GM10266 (cell line): ENCODE data around the gene GATAD2B.
"Not testable (repeated sequence)": the region's sequence is repeated elsewhere in the genome, so short reads cannot be mapped to it uniquely, and the experiment has no call there.

Experiments used
- DNase-seq: peaks from one replicate; pipeline ENCODE4 v3.0.0; 2012; ENCODE audit errors: extremely low spot score
- TF ChIP-seq, protein P1 (sequence below): IDR thresholded peaks from 2 replicates; pipeline ENCODE4 v1.5.1; 2012; ENCODE audit warnings: mild to moderate bottlenecking, low read depth; ENCODE audit not compliant: control insufficient read depth, insufficient read depth; ENCODE audit errors: missing control alignments

The GATAD2B gene

DNA sequence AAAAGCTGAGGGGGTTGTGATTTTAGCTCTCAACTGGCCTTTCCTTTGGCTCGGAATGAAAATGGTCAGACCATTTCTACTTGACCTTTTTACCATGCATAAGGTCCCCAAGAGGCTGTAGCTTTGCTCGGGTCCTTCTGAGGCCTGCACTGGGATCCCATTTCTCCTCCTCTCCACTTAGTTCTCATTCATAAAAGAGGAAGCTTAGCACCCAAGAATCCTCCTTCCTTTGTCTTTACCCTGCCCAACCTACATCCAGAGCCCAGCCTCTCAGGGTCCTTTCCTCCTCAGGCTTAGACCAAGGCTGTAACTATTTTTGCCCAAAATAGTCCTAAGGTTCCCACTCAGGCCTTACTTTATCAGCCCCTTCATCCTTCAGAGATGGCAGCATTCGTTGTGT lies 153.6 kb downstream of the GATAD2B start:
- TF ChIP-seq, protein P1, sequence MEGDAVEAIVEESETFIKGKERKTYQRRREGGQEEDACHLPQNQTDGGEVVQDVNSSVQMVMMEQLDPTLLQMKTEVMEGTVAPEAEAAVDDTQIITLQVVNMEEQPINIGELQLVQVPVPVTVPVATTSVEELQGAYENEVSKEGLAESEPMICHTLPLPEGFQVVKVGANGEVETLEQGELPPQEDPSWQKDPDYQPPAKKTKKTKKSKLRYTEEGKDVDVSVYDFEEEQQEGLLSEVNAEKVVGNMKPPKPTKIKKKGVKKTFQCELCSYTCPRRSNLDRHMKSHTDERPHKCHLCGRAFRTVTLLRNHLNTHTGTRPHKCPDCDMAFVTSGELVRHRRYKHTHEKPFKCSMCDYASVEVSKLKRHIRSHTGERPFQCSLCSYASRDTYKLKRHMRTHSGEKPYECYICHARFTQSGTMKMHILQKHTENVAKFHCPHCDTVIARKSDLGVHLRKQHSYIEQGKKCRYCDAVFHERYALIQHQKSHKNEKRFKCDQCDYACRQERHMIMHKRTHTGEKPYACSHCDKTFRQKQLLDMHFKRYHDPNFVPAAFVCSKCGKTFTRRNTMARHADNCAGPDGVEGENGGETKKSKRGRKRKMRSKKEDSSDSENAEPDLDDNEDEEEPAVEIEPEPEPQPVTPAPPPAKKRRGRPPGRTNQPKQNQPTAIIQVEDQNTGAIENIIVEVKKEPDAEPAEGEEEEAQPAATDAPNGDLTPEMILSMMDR: no peak
- no peak for DNase-seq

DNA sequence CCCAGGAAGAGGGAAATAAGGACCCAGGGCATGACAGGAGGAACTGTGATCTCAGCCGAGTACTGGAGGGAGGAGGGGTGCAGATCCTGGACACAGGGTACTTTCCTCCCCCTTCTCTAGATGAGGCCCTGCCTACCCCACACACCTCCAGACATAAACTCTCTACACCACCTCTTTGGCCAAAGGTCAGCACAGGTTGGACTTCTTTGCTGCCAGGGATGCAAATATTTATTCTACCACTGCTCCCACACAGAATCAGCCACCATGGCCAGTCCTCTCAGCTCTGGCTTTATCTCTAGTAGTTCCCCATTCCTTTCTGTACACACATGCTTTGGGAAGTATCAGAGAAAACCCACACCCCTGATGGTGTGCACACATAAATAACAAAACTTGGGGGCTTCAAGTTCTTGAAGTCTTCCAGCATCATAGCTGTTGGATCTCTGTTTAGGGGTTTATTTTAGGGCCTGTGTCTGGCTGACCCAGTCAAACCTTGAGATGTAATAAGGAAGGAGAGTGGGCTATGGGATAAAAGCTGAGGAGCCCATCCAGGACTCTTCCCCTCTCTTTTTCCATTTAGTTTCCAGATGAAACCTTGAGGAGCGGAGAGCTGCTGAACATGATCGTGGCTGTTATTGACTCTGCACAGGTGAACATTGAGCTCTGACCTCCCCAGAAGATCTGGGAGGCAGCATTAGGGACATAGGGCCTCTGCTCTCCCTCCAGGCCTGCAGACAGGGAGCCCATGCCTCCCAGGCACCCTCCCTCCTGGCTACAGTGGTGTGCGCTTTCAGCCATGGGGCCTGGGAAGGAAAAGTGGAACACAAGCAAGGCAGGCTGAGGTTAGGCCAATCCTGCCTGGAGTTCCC lies 154.2 kb downstream of the GATAD2B start:
- TF ChIP-seq, protein P1: no peak

DNA sequence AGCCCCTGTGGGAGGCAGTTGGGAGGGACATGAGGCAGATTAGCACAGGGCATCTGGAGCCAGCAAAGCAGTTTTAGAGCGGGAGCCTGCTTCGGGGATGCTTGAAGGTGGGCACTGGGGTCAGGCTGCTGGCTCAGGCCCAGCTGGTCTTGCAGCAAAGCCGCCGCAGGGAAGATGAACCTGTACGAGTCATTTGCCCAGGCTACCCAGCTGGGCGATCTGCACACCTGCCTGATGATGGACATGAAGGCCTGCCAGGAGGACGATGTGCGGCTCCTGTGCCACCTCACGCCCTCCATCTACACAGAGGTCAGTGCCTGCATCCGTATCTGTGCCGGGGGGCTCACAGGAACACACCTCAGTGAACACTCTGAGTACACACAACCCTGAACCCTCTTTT lies 155.3 kb downstream of the GATAD2B start:
- TF ChIP-seq, protein P1: no peak
- DNase-seq: no peak

More for the DNA sequence above, 154.2 kb downstream of the GATAD2B start:
- no peak for DNase-seq

DNA sequence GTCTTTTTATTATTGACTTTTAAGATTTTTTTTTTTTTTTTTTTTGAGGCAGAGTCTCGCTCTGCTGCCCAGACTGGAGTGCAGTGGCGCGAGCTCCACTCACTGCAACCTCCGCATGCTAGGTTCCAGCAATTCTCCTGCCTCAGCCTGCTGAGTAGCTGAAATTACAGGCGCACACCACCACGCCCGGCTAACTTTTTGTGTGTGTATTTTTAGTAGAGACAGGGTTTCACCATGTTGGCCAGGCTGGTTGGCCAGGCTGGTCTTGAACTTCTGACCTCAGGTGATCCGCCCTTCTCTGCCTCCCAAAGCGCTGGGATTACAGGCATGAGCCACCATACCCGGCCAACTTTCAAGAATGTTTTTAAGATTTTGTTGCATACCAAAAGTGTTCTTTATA lies 156.1 kb downstream of the GATAD2B start:
- not testable (repeated sequence) for DNase-seq

DNA sequence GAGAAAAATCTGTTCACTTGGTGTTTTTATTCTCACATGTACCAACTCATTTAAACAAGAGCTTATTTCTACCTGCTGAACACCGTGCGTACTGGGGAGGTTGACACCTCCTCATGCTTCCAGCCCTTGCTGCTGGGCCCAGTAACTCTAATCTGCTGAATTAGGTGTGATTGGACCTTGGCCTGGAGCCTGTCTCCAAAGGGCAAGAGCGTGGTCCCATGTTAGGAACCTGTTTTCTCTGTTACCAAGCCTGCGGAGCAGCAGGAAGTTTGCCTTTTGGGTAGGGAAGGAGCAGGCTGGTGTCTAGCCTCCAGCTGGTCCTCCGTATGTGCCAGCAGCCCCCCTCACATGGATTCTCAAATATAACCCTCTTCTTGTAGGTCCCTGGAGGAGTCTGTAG lies 158.5 kb downstream of the GATAD2B start:
- no peak for DNase-seq
- TF ChIP-seq, protein P1: no peak

DNA sequence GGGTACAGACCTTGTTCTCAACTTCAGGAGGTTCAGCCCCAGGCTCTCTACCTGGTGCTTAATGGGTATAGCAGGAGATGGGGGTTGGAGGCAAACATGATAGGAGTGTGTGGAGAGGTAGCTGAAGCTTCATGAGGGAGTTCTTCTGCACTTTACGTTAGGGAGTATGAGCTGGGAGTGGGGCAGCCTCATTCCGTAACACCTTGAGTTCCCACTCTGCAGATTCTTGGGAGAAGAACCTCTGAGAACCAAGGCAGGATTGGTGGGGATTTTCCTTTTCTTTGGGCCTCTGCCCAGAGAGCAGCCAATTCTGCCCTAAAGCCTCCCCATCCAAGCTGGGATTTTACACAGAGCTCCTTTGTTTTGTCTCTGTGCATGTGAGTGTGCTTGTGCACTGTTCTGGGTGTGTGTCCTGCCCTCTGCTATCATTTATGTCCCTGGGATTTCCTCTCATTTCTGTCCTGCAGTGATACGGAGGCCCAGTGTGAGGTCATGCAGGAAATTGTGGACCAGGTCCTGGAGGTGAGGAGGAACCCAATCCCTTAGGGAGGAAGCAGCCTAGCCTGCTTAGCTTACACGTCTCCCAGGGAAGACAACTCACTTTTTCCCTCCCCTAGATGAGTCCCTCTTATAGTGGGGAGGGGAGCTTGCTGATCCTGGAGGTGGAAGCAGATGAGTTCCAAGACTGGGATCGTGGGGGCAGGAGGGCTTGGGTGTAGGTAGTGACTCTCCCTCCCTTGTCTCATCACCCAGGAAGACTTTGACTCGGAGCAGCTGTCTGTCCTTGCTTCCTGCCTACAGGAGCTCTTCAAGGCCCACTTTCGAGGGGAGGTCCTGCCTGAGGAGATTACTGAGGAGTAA lies 159.2 kb downstream of the GATAD2B start:
- DNase-seq: no peak
- TF ChIP-seq, protein P1: no peak

DNA sequence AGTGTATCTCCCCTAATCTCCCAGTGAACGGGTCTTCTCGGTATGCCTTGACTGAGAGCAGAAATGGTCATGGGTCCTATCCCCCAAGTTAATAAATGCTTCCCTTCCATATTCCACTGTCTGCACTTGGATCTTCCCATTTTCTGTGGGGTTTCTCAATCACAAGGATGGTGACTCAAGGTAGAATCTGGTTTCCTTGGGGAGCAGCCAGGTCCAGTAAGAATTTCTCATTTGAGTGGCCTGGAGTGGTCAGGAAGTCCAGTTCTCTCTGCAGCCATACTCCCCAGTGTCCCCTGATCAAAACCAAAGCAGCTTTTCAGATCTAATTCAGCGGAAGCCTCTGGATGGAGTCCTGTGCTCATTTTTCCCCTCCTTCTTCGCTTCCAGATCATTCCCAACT lies 162.3 kb downstream of the GATAD2B start:
- TF ChIP-seq, protein P1: no peak
- DNase-seq: no peak
